CD4-positive, alpha-beta T cell treated with Interleukin-17A for 4 hours (primary cell): ENCODE measurements around the gene SEC24D.
"Not testable (repeated sequence)": the region's sequence is repeated elsewhere in the genome, so short reads cannot be mapped to it uniquely, and the experiment has no call there.

Source experiments
- DNase-seq: peaks from one replicate; pipeline ENCODE4 v3.0.0-alpha.2; 2020; ENCODE audit warnings: mixed read lengths

The SEC24D gene

DNA sequence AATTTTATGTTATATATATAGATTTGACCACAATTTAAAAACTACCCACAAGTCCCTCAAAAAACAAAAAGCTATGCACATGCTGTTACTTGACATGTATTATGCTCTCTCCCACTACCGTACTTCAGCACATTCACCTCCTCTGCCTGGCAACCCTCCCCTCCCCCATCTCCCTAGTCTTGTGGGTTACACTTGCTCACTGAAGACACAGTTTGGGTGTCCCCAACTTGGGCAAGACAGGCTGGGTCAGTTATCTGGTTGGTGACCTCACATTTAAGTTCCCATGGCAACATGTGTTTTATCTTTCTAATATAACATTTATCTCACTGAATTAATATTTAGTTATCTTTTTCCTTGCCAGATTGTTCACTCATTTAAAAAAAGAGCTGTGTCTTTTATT lies 32.7 kb downstream of the SEC24D start:
- DNase-seq, result no peak

DNA sequence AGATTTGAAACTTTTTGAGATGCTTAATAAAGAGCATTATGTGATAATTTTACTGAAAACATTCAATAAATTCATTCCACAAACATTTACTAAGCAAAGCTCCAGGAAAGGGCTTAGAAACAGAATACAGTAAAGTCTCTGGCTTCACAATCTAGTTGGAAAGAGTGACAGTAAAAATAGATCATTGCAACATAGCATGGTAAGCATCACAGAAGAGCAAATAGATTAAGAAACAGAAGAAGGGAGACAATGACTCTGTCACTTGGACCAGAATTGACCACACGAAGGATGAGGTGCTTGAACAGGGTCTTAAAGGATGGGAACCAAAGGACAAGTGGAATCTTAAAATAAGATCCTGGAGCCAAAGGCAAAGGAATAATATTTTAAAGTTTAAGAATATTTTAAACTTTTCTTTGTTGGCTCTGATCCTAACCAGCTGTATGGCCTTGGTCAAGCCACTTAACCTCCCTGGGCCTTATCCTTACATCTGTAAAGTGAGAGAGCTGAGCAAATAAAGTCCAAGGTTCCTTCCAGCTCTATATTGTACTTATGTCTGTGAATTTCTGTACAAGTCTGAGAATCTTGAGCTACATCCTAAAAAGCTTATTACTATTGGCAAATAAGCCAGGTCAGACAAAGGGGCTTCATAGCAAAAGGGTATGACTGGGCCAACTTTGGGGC lies 33.9 kb downstream of the SEC24D start:
- no peak for DNase-seq

DNA sequence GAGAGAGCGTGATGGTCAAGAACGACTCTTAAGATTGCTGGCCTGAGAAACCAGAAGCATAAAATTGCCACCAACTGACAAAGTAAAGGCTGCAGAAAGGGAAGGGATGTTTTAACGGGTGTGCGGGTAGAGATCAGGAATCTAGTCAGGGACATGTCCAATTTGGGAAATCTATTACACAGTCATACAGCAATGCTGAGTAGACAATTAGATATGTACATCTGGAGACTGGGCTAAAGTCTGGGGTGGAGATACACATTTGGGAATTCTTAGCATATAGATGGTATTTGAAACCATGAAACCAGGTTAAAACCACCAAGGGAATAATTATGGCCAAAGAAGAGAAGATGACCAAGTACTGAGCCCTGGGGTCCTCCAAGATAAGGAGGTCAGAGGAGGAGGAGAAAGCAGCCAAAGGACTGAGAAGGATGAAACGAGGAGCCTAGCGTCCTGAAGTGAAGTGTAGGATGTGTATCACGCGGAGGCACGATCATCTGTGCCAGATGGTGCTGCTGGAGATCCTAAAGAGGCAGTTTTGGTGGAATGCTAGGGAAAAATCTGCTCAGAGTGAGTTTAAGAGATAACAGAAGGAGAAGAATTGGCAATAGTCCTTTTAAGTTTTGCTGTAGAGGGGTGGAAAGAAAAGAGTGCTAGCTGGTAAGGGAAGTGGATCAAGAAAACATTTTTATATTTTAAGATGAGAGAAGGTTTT lies 36.5 kb downstream of the SEC24D start:
- no peak for DNase-seq

DNA sequence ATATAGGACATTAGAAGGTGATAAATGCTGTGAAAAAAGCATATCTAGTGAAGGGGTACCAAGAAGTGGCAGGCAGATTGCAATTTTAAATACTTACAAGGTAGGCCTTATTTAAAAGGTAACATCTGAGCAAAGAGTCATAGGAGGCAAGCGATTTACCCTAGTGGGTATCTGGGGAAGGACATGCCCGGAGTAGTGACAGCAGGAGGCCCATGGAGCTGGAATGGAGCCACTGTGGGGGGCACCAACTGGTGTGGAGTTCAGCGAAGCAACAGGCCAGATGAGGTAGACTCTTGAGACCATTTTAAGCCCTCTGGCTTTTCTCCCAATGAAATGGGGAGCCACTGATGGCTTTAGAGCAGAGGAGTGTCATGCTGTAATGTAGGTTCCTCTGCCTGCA lies 37.3 kb downstream of the SEC24D start:
- no peak for DNase-seq

DNA sequence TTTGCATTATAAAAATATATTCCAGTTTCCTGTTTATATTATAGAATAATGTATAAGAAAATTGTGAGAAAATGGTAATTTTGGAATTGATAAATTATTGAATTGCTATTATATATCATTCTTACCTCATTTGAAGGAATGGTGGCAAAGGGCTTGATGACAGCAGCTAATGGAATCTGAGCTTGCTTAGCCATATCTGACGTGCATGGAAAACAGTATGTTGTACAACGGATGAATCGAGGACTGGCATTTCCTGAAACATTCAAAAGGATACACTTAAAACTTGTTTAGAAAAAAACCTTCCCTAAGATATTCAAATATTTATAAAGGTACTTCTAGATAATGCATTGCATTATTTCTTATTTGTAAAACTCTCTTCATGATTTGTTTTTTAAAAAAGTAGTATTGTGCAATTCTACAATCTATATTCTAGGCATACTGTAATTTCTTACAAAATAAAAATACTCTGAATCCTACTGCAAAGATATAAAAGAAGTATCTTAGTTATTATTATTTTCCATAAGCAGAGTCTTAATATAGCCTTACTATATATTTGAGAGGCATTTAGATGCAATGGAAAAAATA lies 38.3 kb downstream of the SEC24D start:
- DNase-seq, result no peak

DNA sequence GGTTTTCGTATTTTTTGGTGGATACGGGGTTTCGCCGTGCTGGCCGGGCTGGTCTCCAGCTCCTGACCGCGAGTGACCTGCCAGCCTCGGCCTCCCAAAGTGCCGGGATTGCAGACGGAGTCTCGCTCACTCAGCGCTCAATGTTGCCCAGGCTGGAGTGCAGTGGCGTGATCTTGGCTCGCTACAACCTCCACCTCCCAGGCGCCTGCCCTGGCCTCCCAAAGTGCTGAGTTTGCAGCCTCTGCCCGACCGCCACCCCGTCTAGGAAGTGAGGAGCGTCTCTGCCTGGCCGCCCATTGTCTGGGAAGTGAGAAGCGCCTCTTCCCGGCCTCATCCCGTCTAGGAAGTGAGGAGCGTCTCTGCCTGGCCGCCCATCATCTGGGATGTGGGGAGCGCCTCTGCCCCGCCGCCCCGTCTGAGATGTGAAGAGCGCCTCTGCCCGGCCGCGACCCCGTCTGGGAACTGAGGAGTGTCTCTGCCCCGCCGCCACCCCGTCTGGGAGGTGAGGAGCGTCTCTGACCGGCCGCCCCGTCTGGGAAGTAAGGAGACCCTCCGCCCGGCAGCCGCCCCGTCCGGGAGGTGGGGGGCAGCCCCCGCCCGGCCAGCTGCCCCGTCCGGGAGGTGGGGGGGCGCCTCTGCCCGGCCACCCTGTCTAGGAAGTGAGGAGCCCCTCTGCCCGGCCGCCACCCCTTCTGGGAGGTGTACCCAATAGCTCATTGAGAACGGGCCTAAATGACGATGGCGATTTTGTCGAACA lies 44.1 kb downstream of the SEC24D start:
- not testable (repeated sequence) for DNase-seq

DNA sequence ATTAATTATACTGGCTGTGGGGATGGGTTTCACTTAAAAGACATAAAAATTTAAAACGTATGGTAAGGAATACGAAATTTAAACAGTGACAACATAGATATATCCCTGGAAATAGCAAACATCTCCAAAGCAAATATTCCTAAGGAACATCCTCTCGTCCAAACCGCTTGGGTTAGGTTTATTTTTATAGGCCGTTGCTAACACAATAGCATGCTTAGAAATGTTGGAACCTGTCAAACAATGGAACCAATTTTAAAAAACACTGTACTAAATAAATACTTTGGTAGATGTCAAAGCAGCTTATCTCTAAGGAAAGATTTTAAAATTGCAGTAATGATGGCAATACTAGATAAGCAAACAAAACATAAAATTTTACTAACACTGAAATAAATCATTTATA lies 45.4 kb downstream of the SEC24D start:
- DNase-seq, result no peak

DNA sequence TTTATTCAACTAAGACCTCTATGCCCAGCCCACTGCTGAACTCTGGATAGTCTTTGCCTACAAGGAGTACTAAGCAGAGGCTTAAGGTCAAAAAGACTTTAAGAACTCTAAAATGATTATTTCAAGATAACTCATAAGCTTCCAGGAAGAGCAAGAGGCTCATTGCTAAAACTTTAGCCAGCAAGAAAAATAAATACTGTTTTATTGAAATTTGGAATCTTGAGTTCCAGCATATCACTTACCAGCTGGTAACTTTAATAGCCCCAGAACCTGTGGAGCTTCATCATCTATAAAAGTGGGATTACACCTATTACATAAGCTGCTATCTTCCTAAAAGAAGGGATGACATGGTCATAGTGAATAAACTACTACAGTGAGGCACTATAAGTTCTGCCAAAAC lies 47.0 kb downstream of the SEC24D start:
- no peak for DNase-seq

DNA sequence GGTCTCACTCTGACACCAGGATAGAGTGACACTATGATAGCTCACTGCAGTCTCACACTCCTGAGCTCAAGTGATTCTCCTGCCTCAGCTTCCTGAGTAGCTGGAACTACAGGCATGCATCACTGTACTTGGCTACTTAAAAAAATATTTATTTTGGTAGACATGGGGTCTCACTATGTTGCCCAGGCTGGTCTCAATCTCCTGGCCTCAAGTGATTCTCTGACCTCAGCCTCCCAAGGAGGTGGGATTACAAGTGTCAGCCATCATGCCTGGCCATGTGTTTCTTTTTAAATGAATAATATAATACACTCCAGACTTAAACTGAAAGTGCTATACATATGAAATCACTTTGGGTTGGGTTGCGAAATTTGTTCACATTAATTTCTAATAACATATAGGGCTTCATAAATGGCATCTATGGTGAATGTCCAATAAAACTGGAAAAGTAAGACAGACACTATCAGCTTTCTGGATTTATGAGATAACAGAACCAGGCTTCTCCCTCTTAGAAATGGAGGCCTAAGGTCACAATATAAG lies 48.0 kb downstream of the SEC24D start:
- no peak for DNase-seq

DNA sequence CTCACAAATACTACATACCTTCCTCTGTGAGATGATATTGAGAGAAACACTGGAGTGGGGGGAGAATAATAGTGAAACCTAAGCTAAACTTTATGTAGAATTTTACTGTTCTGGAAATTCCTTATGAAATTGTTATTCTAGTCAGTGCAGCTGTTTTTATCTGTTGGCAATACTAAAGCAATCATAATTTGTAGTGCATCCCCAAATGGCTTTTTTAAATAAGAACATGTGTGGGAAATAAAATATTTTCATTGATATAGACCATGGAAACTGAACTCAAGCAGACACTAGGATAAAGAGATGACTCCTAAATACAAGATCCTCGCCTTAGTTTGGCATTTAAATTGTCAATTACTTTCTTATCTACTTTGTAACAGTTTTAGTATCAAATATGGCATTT lies 51.1 kb downstream of the SEC24D start:
- no peak for DNase-seq

DNA sequence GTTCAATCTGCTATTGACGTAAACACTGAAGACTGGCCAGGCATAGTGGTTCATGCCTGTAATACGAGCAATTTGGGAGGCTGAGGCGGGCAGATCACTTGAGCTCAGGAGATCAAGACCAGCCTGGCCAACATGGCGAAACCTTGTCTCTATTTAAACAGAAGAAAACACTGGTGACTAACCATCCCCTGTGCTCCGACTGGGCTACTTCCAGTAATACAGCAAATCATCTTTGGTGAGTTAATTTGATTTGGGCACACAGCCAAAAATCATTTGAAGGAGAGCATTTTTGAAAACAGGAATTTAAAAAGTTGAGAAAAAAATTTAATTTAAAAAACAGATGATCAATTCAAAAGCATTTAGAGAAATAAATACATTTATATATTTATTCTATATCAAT lies 52.0 kb downstream of the SEC24D start:
- no peak for DNase-seq

DNA sequence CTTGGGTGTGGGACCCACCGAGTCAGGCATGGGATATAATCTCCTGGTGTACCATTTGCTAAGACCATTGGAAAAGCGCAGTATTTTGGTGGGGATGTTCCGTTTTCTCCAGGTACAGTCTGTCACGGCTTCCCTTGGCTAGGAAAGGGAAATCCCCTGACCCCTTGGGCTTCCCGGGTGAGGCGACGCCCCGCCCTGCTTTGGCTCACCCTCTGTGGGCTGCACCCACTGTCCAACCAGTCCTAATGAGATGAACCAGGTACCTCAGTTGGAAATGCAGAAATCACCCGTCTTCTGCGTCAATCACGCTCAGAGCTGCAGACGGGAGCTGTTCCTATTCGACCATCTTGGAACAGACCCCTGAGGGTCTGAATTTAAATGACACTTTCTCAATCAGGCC lies 53.0 kb downstream of the SEC24D start:
- DNase-seq, result not testable (repeated sequence)

DNA sequence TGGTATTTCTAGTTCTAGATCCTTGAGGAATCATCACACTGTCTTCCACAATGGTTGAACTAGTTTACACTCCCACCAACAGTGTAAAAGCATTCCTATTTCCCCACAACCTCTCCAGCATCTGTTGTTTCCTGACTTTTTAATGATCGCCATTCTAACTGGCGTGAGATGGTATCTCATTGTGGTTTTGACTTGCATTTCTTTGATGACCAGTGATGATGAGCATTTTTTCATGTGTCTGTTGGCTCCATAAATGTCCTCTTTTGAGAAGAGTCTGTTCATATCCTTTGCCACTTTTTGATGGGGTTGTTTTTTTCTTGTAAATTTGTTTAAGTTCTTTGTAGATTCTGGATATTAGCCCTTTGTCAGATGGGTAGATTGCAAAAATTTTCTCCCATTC lies 58.3 kb downstream of the SEC24D start:
- DNase-seq, result not testable (repeated sequence)

DNA sequence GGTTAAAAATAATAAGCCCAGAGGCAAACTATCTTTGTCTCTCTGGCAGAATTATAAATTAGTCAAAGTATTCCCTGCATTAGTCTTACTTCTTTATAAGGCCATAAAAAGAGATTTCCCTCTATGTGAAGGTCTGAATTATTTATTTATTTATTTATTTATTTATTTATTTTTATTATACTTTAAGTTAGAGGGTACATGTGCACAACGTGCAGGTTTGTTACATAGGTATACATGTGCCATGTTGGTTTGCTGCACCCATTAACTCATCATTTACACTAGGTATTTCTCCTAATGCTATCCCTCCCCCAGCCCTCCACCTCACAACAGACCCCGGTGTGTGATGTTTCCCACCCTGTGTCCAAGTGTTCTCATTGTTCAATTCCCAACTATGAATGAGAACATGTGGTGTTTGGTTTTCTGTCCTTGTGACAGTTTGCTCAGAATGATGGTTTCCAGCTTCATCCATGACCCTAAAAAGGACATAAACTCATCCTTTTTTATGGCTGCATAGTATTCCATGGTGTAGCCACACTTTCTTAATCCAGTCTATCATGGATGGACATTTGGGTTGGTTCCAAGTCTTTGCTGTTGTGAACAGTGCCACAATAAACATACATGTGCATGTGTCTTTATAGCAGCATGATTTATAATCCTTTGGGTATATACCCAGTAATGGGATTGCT lies 58.8 kb downstream of the SEC24D start:
- DNase-seq, result not testable (repeated sequence)

DNA sequence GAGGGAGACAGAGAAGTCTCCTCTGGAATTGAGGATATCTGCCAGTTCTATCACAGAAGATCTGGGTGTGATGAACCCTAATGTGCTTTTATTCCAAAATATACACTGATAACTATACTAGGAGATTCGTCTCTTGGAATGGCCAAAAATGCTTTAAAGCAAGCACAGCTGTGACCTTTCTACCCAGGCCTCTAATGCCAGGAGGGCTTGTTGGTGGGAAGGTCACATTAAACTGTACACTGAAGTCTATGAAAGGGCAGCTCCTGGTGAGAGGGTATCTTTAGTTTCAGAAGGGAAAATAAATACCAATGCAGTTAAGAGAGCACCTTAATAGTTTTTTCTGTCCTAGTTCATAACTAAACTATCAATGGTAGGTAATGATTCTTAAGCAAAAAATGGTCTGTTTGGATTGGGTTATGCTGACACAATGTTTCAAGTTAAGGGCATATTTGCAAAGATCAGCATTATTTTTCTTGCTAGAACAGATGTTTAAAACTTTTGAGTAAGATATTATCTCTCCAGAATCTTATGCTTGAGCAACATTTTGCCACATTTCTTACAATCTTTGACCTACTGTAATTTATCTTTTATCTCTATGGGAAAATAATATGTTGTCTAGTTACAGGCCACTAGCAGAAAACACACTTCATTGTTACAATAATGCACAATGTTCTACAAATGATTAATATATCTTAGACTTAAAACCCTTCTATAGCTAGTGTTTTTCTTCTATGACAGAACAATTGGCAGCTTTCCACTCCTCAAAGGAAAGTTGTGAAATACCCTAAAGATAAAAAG lies 59.6 kb downstream of the SEC24D start:
- no peak for DNase-seq

DNA sequence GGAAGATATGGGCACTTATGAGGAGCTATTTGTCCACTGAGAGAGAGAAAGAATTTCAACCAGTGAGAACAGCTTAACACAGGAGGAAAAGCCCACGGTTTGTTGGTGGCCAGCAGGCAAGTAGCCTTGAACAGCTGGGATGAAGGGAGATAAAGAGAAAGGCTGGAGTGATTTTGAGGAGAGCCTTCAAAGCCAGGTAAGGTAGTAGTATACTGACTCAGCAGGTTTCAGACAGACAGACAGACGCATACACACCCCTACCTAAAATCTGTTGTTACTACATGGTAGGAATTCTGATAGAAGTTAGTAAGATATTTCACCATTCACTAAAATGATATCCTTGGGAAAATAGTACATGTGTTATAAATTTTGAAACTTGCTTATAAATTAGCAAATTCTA lies 60.5 kb downstream of the SEC24D start:
- DNase-seq, result no peak

DNA sequence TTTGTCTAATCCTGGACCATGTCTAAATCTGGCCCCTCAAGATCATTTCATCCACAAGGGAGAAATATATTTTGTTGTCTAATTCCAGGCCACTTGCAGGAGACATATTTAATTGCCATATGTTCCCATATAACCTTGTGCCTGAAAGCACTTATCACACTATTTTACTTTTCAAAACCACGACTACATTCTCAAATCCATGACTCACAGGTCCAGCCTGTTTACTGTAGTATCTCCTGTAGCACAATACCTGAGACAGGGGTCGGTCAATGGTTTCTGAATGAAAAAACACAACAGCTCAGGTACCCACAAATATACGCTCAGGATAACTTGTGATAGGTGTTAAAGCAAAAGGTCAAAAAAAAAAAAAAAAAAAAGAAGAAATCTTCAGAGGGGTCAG lies 60.9 kb downstream of the SEC24D start:
- no peak for DNase-seq

DNA sequence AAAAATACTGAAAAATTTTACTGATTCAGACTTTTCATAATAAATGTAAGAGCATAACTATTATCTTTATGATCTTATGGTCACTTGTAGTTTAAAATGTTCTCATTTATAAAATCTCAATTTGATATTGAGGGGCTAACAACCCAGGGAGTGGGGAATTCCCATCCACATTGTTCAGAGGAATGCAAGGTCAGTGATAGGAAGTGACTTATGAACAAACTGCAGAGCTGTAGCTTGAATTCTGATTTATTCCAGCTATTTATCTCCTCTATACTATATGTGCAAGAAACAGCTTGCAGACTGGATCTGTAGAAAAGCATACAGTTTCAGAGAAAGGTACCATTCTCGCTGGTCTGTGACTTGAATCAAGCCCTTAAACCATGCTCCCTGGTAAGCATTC lies 61.6 kb downstream of the SEC24D start:
- DNase-seq, result no peak

DNA sequence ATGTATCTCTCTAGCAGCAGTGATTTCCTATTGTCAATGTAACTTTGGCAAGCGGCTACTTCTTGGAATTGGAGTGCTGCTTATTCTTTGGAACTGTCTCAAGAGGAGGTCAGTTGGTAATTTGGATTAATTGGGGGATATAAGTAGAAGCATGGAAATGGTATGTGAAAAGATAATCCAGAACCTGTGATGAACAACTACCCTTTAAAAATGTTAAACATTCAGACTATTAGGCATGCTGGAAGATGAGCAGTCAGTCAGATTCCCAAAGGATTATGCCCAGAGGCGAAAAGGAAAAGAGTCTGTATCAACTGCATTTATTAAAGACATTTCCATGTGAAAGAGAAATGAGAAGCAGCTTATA lies 62.5 kb downstream of the SEC24D start:
- no peak for DNase-seq

DNA sequence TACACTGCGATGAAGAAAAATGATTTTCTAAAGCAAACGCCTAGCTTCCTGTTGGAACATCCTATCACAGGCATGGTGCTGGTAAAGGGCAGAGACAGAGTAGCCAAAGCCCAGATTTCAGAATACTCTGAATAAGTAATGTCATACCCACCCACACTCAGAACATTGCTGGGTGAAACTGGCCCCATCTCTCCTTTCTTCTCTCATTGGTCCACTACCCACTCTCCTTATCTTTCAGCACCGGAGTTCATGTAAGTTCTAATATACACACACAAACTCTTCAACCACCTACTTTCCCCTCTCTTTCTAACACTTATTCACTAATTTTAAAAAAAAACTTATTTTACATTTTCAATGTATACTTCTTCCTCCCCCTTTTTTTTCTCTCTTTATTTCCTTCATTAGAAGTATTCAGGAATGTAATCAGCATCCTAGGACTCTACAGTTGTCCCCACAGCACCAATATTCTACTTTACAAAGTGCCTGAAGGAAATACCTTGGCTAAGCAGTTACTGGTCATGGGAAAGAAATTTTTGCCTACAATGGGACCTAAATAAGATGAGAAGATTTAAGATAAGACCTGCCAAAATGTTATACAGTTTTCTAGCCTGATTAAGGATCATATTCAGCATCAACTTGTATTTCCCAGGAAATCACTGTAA lies 63.0 kb downstream of the SEC24D start:
- no peak for DNase-seq

DNA sequence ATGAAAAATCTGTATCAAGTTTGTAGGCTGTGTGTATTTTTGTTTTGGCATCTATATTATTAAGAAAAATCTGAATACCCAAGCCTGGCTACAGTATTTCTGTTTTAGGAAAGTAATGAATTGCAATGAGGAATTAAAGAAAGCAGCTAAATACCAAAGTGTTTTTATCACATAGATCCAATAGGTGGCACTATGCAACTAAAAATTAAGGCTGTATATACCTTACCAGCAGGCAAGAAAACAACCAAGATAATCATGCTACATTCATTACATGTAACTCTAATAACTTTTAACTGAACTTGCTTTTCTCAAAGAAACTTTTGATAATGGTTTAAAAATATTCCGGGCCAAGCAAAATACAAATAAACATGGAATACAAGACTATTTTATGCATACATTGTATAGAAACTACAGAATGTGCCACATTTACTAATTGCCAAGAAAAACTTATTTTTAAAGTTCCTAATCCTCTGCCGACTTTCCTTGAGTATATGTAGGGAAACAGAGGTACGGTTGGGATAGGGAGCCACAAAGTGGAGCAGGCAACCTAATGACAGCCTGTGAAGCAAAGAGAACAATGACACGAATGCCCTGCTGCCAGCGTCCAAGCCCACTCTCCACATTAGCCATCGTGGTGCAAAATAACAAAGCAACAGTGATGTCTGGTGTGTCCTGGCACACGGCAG lies 63.7 kb downstream of the SEC24D start:
- no peak for DNase-seq
